ENCODE measurements around the gene POGZ. TPM values are rescaled to one million over a fixed set of nuclear protein-coding genes. Genes with fewer than 3 reads are reported as not detected.

Gene POGZ
- total RNA-seq, 1 experiment from 2014 or later = 78.7 TPM

GRCh38 chr1:151474745-151475144, 15.5 kb upstream of the POGZ start:
- peak overlapping the region; percentile 5; the same call in 1 of the 2 replicates for H2AFZ ChIP-seq (ENCODE audit: low read length)

DNA sequence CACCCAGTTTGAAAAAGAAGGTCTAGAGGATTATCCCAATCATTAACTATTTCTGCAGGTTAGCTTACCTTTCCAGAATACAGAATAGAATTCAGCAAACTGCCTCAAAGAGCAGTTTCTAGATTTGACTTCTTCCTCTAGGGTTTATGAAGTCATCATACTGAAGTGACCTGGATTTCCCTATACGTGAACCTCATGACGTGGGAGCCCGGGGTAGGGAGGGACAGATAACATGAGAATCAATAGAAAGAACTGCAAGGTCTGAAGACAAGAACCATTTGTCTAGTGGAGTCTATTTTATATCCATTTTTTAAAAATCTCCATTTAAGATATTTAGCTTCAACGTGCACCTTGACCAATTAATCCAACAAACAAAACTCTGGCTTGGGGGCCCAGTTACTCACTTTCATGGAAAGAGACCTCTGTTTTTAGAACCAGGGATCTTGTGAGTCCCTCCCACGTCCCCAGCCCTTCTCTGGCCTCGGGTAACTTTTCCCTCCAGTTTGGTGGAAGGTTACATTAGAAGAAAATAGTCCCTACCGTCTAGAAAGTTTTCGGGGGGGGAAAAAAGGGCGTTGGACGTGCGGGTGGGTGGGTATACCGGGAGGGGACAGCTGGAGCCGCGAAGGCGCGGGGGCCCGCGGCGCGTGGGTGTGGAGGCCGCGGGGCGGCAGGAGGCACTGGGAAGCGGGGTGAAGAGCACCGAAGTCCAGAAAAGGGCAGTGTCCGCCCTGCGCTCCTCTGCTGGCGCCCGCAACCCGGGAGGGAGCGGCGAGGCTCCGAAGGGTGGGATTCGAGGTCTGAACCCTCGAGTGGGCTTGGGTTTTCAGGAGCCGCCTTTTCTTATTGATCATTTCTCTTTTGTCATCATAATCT, 13.8 kb upstream of the POGZ start:
- peak; percentile 50 for DNase-seq
- Histone ChIP-seq H3K27ac (ENCODE audit: low read length) (no peak overlapping the region), H3K27me3 (ENCODE audit: low read length) (no peaks in the 10 kb centered on the region), H3K9ac (ENCODE audit: low read length) (peak overlapping the region; percentile 25; the same call in 1 of the 2 replicates), H3K9me3 (ENCODE audit: low read length) (no peaks in the 10 kb centered on the region), H3K4me3 (ENCODE audit: low read length) (peak overlapping the region; percentile 53), H3K79me2 (ENCODE audit: low read length) (no peaks in the 10 kb centered on the region), H3K36me3 (ENCODE audit: insufficient read depth, low read length) (no peaks in the 10 kb centered on the region), H3K4me1 (ENCODE audit: low read length) (peaks cover 8% of the 10 kb centered on the region), H2AFZ (ENCODE audit: low read length) (peak overlapping the region; percentile 91), H3K9me2 (replicated peaks; ENCODE audit: insufficient read depth, low read length) (no peaks in the 10 kb centered on the region), H3K4me2 (ENCODE audit: low read depth, low read length, poor library complexity, severe bottlenecking) (peak overlapping the region; percentile 63), H4K20me1 (ENCODE audit: insufficient read depth, low read depth, low read length) (no peaks in the 10 kb centered on the region)

More at GRCh38 chr1:151474745-151475144, 15.5 kb upstream of the POGZ start:
- no peak overlapping the region for H3K4me2 ChIP-seq (ENCODE audit: low read depth, low read length, poor library complexity, severe bottlenecking)
- no peaks in the 10 kb centered on the region for H3K9me3 ChIP-seq (ENCODE audit: low read length)
- peaks cover 8% of the 10 kb centered on the region for H3K4me1 ChIP-seq (ENCODE audit: low read length)
- no peak overlapping the region for H3K9ac ChIP-seq (ENCODE audit: low read length)
- H3K36me3 ChIP-seq (ENCODE audit: insufficient read depth, low read length) = no peaks in the 10 kb centered on the region
- no peaks in the 10 kb centered on the region for H3K27me3 ChIP-seq (ENCODE audit: low read length)
- no peak overlapping the region for H3K4me3 ChIP-seq (ENCODE audit: low read length)
- no peaks in the 10 kb centered on the region for H3K79me2 ChIP-seq (ENCODE audit: low read length)
- no peaks in the 10 kb centered on the region for H3K9me2 ChIP-seq (replicated peaks; ENCODE audit: insufficient read depth, low read length)
- no peak for DNase-seq
- no peaks in the 10 kb centered on the region for H4K20me1 ChIP-seq (ENCODE audit: insufficient read depth, low read depth, low read length)
- no peak overlapping the region for H3K27ac ChIP-seq (ENCODE audit: low read length)

DNA sequence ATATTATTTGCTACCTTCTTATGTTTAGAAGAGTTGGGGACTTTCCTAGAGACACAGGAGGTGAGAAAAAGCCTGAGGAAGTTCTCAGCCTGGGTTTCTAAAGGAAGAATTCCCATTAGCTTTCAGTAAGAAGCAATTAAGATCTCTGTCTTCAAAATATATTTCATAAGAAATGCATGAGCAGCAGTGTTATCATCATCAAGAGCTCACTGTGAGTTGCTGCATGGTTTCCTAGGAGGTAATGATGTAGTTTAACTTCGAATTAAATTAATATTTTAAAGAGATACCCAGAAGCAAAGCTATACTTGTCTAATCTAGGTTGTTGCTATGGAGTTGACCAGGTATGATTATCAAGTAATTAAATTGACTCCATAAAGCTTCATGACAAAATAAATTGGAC, 5.7 kb upstream of the POGZ start:
- no peaks in the 10 kb centered on the region for H3K36me3 ChIP-seq (ENCODE audit: insufficient read depth, low read length)
- H3K4me3 ChIP-seq (ENCODE audit: low read length) = no peak overlapping the region
- no peaks in the 10 kb centered on the region for H4K20me1 ChIP-seq (ENCODE audit: insufficient read depth, low read depth, low read length)
- H3K9me2 ChIP-seq (replicated peaks; ENCODE audit: insufficient read depth, low read length) = peaks cover 3% of the 10 kb centered on the region; the same call in 1 of the 2 replicates
- no peak overlapping the region for H2AFZ ChIP-seq (ENCODE audit: low read length)
- H3K4me1 ChIP-seq (ENCODE audit: low read length) = no peaks in the 10 kb centered on the region; the same call in 1 of the 2 replicates
- no peaks in the 10 kb centered on the region for H3K9me3 ChIP-seq (ENCODE audit: low read length)
- H3K79me2 ChIP-seq (ENCODE audit: low read length) = no peaks in the 10 kb centered on the region
- DNase-seq = no peak
- H3K4me2 ChIP-seq (ENCODE audit: low read depth, low read length, poor library complexity, severe bottlenecking) = no peak overlapping the region
- no peak overlapping the region for H3K9ac ChIP-seq (ENCODE audit: low read length)
- H3K27me3 ChIP-seq (ENCODE audit: low read length) = no peaks in the 10 kb centered on the region
- no peak overlapping the region for H3K27ac ChIP-seq (ENCODE audit: low read length)

DNA sequence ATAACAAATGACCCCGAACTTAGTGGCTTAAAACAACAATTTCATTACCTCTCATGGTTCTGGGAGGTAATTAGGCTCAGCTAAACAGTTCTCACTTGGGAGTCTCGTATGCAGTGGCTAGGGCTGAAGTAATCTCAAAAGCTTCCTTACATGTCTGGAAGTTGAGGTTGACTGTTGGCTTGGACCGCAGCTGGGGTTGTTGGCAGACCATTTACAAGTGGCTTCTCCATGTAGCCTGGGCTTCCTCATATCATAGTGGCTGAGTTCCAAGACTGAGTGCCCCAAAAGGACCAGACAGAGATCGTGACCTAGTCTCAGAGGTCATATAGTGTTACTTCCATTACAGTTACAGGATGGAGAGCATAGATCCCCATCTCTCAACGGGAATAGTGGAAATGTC, 2.4 kb upstream of the POGZ start:
- Histone ChIP-seq H3K27me3 (ENCODE audit: low read length) (no peaks in the 10 kb centered on the region), H3K9me3 (ENCODE audit: low read length) (no peaks in the 10 kb centered on the region), H3K4me3 (ENCODE audit: low read length) (no peak overlapping the region), H3K36me3 (ENCODE audit: insufficient read depth, low read length) (no peaks in the 10 kb centered on the region), H3K79me2 (ENCODE audit: low read length) (peaks cover 17% of the 10 kb centered on the region), H3K9ac (ENCODE audit: low read length) (no peak overlapping the region), H4K20me1 (ENCODE audit: insufficient read depth, low read depth, low read length) (no peaks in the 10 kb centered on the region; the same call in 1 of the 2 replicates), H3K27ac (ENCODE audit: low read length) (no peak overlapping the region), H2AFZ (ENCODE audit: low read length) (no peak overlapping the region), H3K4me1 (ENCODE audit: low read length) (peaks cover 14% of the 10 kb centered on the region), H3K9me2 (replicated peaks; ENCODE audit: insufficient read depth, low read length) (peaks cover 3% of the 10 kb centered on the region; the same call in 1 of the 2 replicates), H3K4me2 (ENCODE audit: low read depth, low read length, poor library complexity, severe bottlenecking) (no peak overlapping the region)
- peak; percentile 40 for DNase-seq

DNA sequence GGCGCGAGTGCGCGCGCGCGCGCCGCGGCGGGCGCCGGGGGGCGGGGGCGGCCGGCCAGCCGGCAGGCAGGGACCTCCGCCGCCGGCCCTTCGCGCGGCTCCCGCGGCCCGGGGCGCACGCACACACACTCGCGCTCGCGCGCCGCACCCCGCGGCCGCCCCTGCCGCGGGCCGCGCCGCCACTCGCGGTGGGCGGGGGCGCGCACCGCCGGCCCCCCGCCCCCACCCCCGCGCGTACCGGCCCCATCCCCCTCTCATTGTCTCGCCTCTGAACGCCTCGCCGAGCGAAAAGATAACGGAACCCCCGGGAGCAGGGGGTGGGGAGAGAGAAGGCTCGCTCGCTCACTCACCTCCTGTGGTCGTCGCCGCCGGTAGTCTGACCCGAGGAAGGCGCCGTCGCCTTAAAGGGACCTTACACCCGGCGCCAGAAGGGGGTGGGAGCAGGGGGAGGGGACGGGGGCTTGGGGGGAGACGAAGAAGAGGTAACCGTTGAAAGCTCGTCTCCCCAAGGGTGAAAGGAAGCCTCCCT, 428 bp downstream of the POGZ start:
- Histone ChIP-seq H3K9ac (ENCODE audit: low read length) (peak overlapping the region; percentile 75), H3K9me2 (replicated peaks; ENCODE audit: insufficient read depth, low read length) (peaks cover 3% of the 10 kb centered on the region; the same call in 1 of the 2 replicates), H3K9me3 (ENCODE audit: low read length) (no peaks in the 10 kb centered on the region), H3K27ac (ENCODE audit: low read length) (peak overlapping the region; percentile 67), H3K4me3 (ENCODE audit: low read length) (peak overlapping the region; percentile 65; the same call in 1 of the 2 replicates), H3K79me2 (ENCODE audit: low read length) (peaks cover 45% of the 10 kb centered on the region), H3K4me1 (ENCODE audit: low read length) (peaks cover 34% of the 10 kb centered on the region), H4K20me1 (ENCODE audit: insufficient read depth, low read depth, low read length) (peaks cover 22% of the 10 kb centered on the region), H3K27me3 (ENCODE audit: low read length) (no peaks in the 10 kb centered on the region), H3K36me3 (ENCODE audit: insufficient read depth, low read length) (peaks cover 9% of the 10 kb centered on the region; the same call in 1 of the 2 replicates), H2AFZ (ENCODE audit: low read length) (no peak overlapping the region), H3K4me2 (ENCODE audit: low read depth, low read length, poor library complexity, severe bottlenecking) (peak overlapping the region; percentile 43)
- peak; percentile 76 for DNase-seq

DNA sequence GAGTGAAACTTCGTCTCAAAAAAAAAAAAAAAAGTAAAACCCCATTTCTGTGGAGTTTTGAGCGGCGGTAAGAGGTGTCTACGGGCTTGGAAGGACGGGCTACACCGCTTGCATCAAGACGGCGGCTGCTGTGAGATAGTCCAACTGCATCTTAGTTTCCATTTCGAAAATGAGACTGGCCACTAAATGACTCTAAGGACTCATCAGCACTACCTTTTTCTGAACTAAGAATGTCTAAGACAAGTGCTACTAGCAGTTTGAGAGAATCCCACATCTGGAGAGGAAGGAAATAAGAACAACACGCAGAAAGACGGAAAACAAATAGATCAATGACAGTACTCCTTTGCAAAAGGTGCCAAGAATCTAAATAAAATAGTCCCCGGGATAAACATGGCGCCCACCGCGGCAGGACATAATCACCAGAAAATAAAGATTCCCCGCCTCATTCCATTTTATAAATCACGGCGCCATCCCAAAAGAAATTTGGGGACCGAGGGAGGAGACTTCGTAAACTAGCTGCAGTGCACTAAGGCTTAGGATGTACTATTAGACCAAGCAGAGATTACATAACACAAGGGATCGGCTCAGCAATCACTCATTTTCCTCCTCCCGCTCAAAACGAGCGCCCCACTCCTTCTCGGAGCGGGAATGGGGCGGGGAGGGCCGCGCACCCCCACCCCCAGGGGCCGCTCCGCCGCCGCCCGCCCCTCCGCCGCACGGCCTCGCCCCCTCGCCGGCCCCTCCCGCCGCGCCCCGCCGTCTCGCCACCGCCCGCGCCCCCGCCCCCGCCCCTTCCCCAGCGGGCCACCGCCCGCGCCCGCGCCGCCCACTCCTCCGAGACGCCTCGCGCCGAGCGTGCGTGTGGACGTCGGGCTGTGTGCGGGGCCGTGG, 1.1 kb downstream of the POGZ start:
- Histone ChIP-seq H2AFZ (ENCODE audit: low read length) (no peak overlapping the region), H3K27ac (ENCODE audit: low read length) (peak overlapping the region; percentile 75), H3K9me3 (ENCODE audit: low read length) (no peaks in the 10 kb centered on the region), H3K9ac (ENCODE audit: low read length) (peak overlapping the region; percentile 68), H3K4me1 (ENCODE audit: low read length) (peaks cover 35% of the 10 kb centered on the region), H3K9me2 (replicated peaks; ENCODE audit: insufficient read depth, low read length) (peaks cover 3% of the 10 kb centered on the region; the same call in 1 of the 2 replicates), H3K4me3 (ENCODE audit: low read length) (peak overlapping the region; percentile 81), H3K4me2 (ENCODE audit: low read depth, low read length, poor library complexity, severe bottlenecking) (peak overlapping the region; percentile 67), H3K27me3 (ENCODE audit: low read length) (no peaks in the 10 kb centered on the region), H3K36me3 (ENCODE audit: insufficient read depth, low read length) (peaks cover 15% of the 10 kb centered on the region; the same call in 1 of the 2 replicates), H3K79me2 (ENCODE audit: low read length) (peaks cover 52% of the 10 kb centered on the region), H4K20me1 (ENCODE audit: insufficient read depth, low read depth, low read length) (peaks cover 27% of the 10 kb centered on the region)
- DNase-seq = peak; percentile 82

GRCh38 chr1:151455966-151456365, 3.3 kb downstream of the POGZ start:
- Histone ChIP-seq H3K9me2 (replicated peaks; ENCODE audit: insufficient read depth, low read length) (peaks cover 3% of the 10 kb centered on the region; the same call in 1 of the 2 replicates), H3K9ac (ENCODE audit: low read length) (no peak overlapping the region), H3K79me2 (ENCODE audit: low read length) (peaks cover 73% of the 10 kb centered on the region), H3K27me3 (ENCODE audit: low read length) (no peaks in the 10 kb centered on the region), H2AFZ (ENCODE audit: low read length) (no peak overlapping the region), H3K4me1 (ENCODE audit: low read length) (peaks cover 35% of the 10 kb centered on the region), H3K4me2 (ENCODE audit: low read depth, low read length, poor library complexity, severe bottlenecking) (peak overlapping the region; percentile 67), H3K27ac (ENCODE audit: low read length) (peak overlapping the region; percentile 70), H3K4me3 (ENCODE audit: low read length) (no peak overlapping the region), H4K20me1 (ENCODE audit: insufficient read depth, low read depth, low read length) (peaks cover 30% of the 10 kb centered on the region), H3K9me3 (ENCODE audit: low read length) (no peaks in the 10 kb centered on the region), H3K36me3 (ENCODE audit: insufficient read depth, low read length) (peaks cover 15% of the 10 kb centered on the region; the same call in 1 of the 2 replicates)
- DNase-seq = no peak
